Gastrocnemius medialis (tissue), 4 donors: Measurements from ENCODE around the gene LIN7C.

Source experiments
- CTCF ChIP-seq, 5 experiments: fragments of 450-650 bp in 3 of 5; fragments of 200-600 bp in 2 of 5; sonication (generic) in 2 of 5; IDR thresholded peaks in 4 of 5; conservative IDR thresholded peaks in 1 of 5; 1 replicate in 4 of 5; 2 replicates in 1 of 5; pipeline ENCODE4 v1.5.1; 2016 to 2019; ENCODE audit warnings: antibody characterized with exemption in 5 of 5, mild to moderate bottlenecking in 3 of 5, moderate library complexity in 3 of 5
- POLR2A ChIP-seq, 2 donors: fragments of 450-650 bp; IDR thresholded peaks; one replicate each; pipeline ENCODE4 v1.6.1; 2017; ENCODE audit warnings: antibody characterized with exemption in 2 of 2, mild to moderate bottlenecking in 2 of 2, moderate library complexity in 2 of 2

GRCh38 chr11:27456795-27457329 is 49.7 kb downstream of the LIN7C start:
- no peak for TF ChIP-seq POLR2A (IDR thresholded peaks at IDR 0.05)
- TF ChIP-seq CTCF (IDR thresholded peaks at IDR 0.05 in 4 of 5, conservative IDR thresholded peaks at IDR 0.05 in 1 of 5): no peak
